Measurements from ENCODE around the gene ZNF654.

- TF ChIP-seq CTCF (IDR thresholded peaks at IDR 0.05), result no peak
- TF ChIP-seq POLR2AphosphoS5 (IDR thresholded peaks at IDR 0.05), result no peak
Measured at GRCh38 chr3:88093266-88093665, 34.2 kb downstream of the ZNF654 start.

Measured in breast epithelium (tissue), 3 donors.